ENCODE data around the gene HACD2. TPM values are rescaled to one million over a fixed set of nuclear protein-coding genes. Genes with fewer than 3 reads are reported as not detected.

HACD2 gene
- total and polyA plus RNA-seq, 2 donors (not counting 3 experiments of a cell fraction or from before 2014, with no cell fraction given), result 17.0 to 20.9 TPM

DNA sequence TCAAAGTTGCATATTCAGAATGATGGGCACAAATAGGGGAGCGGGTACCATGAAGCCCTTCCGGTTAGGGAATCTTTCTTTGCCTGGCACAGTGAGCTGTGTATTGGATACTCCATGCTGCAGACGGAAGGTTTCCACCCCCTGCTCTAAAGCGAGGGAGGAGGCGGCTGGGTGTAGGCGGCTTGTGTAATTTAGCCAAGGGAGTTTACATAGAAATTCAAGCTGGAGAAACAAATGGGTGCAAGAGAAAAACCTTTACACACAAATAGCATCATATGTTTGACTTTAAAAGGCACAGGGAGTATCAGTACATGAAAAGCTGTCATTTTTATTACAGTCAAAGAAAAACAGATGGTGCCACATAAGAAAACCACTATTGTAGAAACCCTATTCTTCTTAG is 76.7 kb downstream of the HACD2 start:
- Histone ChIP-seq H3K27me3 (ENCODE audit: control insufficient read depth in 2 of 2, insufficient read depth in 2 of 2, low read length in 2 of 2) (no peaks in the 10 kb centered on the region), H2AFZ (ENCODE audit: low read depth, low read length) (no peak overlapping the region), H3K9ac (replicated peaks; ENCODE audit: extremely low read depth, insufficient read depth, low read length) (no peak overlapping the region), H3K36me3 (ENCODE audit: control insufficient read depth in 2 of 2, extremely low read depth in 1 of 2, insufficient read depth in 2 of 2, low read length in 2 of 2) (no peaks in the 10 kb centered on the region), H3K9me3 (replicated peaks; ENCODE audit: control insufficient read depth, insufficient read depth, low read length) (no peaks in the 10 kb centered on the region), H3K9me1 (replicated peaks; ENCODE audit: control insufficient read depth, extremely low read depth, insufficient read depth, low read length) (no peaks in the 10 kb centered on the region), H3K27ac (ENCODE audit: insufficient read depth, low read depth, low read length) (no peak overlapping the region), H3K4me1 (ENCODE audit: control insufficient read depth, extremely low read depth, insufficient read depth, low read length) (no peaks in the 10 kb centered on the region), H3K4me3 (replicated peaks in 1 of 3; ENCODE audit: insufficient read depth in 1 of 3, low read depth in 1 of 3, low read length in 3 of 3) (no peak overlapping the region), H3K79me2 (ENCODE audit: control insufficient read depth, insufficient read depth, low read length) (no peaks in the 10 kb centered on the region), H4K20me1 (replicated peaks; ENCODE audit: control insufficient read depth, extremely low read depth, insufficient read depth, low read length) (no peaks in the 10 kb centered on the region), H3K4me2 (ENCODE audit: insufficient read depth, low read length) (no peak overlapping the region)
- dilution Hi-C loops (cut with MboI; ENCODE audit: extremely low pct_ligation_motif_present, low sequenced_read_pairs) (no loop called here), intact Hi-C loops (cut with micrococcal nuclease) (no loop called here)
- ChIA-PET CTCF (interaction anchor here (1.0 kb wide), 1 partner anchor 13 kb away, joined by 3 read pairs; no protein-coding TSS in a partner anchor), POLR2A (no interaction called here)
- DNase-seq (ENCODE audit: low read depth, low spot score) (no peak), FAIRE-seq (no peak)
- TF ChIP-seq, protein P1, sequence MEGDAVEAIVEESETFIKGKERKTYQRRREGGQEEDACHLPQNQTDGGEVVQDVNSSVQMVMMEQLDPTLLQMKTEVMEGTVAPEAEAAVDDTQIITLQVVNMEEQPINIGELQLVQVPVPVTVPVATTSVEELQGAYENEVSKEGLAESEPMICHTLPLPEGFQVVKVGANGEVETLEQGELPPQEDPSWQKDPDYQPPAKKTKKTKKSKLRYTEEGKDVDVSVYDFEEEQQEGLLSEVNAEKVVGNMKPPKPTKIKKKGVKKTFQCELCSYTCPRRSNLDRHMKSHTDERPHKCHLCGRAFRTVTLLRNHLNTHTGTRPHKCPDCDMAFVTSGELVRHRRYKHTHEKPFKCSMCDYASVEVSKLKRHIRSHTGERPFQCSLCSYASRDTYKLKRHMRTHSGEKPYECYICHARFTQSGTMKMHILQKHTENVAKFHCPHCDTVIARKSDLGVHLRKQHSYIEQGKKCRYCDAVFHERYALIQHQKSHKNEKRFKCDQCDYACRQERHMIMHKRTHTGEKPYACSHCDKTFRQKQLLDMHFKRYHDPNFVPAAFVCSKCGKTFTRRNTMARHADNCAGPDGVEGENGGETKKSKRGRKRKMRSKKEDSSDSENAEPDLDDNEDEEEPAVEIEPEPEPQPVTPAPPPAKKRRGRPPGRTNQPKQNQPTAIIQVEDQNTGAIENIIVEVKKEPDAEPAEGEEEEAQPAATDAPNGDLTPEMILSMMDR (IDR thresholded peaks at IDR 0.05; ENCODE audit: extremely low read depth in 1 of 2, insufficient read depth in 1 of 2, low read depth in 1 of 2, low read length in 2 of 2), result no peak
- TF ChIP-seq POLR2AphosphoS5 (IDR thresholded peaks at IDR 0.05; ENCODE audit: insufficient read depth, low read depth, low read length), result no peak
- TF ChIP-seq JUN (IDR thresholded peaks at IDR 0.05; ENCODE audit: borderline replicate concordance, insufficient read depth, insufficient read length, low read depth), result no peak
- TF ChIP-seq, protein P2, sequence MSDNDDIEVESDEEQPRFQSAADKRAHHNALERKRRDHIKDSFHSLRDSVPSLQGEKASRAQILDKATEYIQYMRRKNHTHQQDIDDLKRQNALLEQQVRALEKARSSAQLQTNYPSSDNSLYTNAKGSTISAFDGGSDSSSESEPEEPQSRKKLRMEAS (IDR thresholded peaks at IDR 0.05; ENCODE audit: insufficient read depth, insufficient read length), result no peak
- no peak for TF ChIP-seq MYC (IDR thresholded peaks at IDR 0.05; ENCODE audit: low read depth, low read length)
- no peak for TF ChIP-seq FOS (IDR thresholded peaks at IDR 0.05; ENCODE audit: borderline replicate concordance, insufficient read depth, low read length)
- TF ChIP-seq EZH2 (IDR thresholded peaks at IDR 0.05; ENCODE audit: borderline replicate concordance, low read depth, low read length, severe bottlenecking), result no peak
- no peak for TF ChIP-seq POLR2A (IDR thresholded peaks at IDR 0.05; ENCODE audit: low read depth, low read length)
- no peak for TF ChIP-seq GATA2 (IDR thresholded peaks at IDR 0.05; ENCODE audit: insufficient read depth, insufficient read length, low read depth, low read length)
- BruUV-seq (replicated peaks), result no TSS peak

All from endothelial cell of umbilical vein (primary cell).